ENCODE measurements around the gene NUB1. TPM values are rescaled to one million over a fixed set of nuclear protein-coding genes. Genes with fewer than 3 reads are reported as not detected.
A peak's percentile ranks its signal among the peaks of the same experiment; 100 is the strongest.

The NUB1 gene
- total RNA-seq, 4 donors from 2014 or later: 45.9 to 59.1 (median 53.0) TPM

DNA sequence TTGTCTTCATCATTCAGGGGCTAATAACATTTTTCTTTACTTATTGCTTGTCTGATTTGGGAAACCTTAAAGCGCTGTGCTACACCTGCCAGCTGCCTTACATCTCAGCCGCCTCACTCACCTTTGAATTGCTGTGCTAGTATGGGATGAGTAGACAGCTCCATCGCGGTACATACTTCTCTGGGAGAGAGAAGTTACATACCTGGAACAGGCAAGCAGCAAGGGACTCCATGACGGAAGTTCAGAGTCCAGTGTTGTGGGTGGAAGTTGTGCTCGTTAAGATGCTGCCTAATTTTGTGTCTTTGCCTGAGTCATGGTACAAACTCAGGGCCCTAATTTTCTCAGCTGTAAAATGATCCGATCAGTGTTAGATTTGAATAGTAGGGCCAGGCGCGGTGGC lies 1.9 kb downstream of the NUB1 start:
- 87% methylated on average over 9 of the region's 9 CpGs for WGBS
- peaks cover 18 to 39% (median 26%) of the 10 kb centered on the region in 4 donors for H3K4me1 ChIP-seq
- peak; percentile 42 for DNase-seq (ENCODE audit: extremely low spot score)
- H3K9me3 ChIP-seq: no peaks in the 10 kb centered on the region
- H3K4me3 ChIP-seq: no peak overlapping the region
- intact Hi-C loops (cut with DNase I): no loop called here
- H3K27me3 ChIP-seq: no peaks in the 10 kb centered on the region
- H3K27ac ChIP-seq (replicated peaks in 1 of 4): no peak overlapping the region
- TF ChIP-seq POLR2AphosphoS5 (IDR thresholded peaks at IDR 0.05): no peak
- no peak for TF ChIP-seq EP300 (IDR thresholded peaks at IDR 0.05)
- TF ChIP-seq, protein P1, sequence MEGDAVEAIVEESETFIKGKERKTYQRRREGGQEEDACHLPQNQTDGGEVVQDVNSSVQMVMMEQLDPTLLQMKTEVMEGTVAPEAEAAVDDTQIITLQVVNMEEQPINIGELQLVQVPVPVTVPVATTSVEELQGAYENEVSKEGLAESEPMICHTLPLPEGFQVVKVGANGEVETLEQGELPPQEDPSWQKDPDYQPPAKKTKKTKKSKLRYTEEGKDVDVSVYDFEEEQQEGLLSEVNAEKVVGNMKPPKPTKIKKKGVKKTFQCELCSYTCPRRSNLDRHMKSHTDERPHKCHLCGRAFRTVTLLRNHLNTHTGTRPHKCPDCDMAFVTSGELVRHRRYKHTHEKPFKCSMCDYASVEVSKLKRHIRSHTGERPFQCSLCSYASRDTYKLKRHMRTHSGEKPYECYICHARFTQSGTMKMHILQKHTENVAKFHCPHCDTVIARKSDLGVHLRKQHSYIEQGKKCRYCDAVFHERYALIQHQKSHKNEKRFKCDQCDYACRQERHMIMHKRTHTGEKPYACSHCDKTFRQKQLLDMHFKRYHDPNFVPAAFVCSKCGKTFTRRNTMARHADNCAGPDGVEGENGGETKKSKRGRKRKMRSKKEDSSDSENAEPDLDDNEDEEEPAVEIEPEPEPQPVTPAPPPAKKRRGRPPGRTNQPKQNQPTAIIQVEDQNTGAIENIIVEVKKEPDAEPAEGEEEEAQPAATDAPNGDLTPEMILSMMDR (IDR thresholded peaks at IDR 0.05): no peak
- no peak for TF ChIP-seq POLR2A (IDR thresholded peaks at IDR 0.05; ENCODE audit: low read depth)
- peaks cover 4 to 39% (median 31%) of the 10 kb centered on the region in 4 donors for H3K36me3 ChIP-seq

DNA sequence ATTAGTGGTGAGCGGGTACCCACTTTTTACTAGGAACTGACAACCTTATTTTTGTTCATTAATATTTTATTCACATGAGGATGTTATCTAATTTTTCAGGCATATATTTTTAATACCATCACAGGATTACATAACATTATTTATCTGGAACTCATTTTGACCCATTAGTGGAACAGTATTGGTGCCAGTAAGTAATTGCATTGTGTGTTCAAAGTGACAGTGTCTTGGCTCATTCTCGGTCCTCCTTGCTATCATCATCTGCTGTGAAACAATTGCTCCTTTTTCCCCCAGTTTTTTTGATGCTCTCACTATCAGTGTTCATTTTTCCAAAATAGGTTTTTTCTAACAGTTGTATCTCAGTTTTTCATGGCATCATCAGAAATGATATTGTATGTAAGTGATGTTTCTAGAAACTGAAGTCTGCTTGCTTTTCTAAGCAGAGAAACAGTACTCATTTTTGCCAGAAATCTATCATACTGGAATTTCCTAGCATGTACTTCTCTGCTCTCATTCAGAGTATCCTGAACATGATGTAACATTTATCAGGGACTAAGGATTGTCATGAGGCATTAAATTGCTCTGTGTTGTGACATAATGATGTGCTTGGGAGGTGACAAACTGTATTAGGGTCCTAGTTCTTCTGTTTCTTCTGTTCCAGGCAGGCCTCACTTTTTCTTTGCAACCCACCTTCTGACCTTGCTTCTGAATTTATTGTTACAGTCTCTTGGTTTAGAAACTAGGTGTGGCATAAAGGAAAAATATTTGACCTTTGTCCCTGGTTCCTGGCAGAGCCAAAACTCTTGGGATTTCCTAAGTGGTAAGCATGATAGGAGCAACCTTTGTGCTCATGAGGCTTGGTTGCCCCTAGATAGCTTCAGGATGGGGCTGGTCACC lies 4.2 kb downstream of the NUB1 start:
- H3K36me3 ChIP-seq: peaks cover 4 to 62% (median 47%) of the 10 kb centered on the region in 4 donors
- no peak overlapping the region for H3K27ac ChIP-seq (replicated peaks in 1 of 4)
- no peaks in the 10 kb centered on the region for H3K27me3 ChIP-seq
- TF ChIP-seq EP300 (IDR thresholded peaks at IDR 0.05): no peak
- no peak for TF ChIP-seq POLR2AphosphoS5 (IDR thresholded peaks at IDR 0.05)
- TF ChIP-seq, protein P1 (IDR thresholded peaks at IDR 0.05): no peak
- TF ChIP-seq POLR2A (IDR thresholded peaks at IDR 0.05; ENCODE audit: low read depth): no peak
- no peak overlapping the region for H3K4me3 ChIP-seq
- intact Hi-C loops (cut with DNase I): no loop called here
- peaks cover 31 to 50% (median 40%) of the 10 kb centered on the region in 4 donors for H3K4me1 ChIP-seq
- no peaks in the 10 kb centered on the region for H3K9me3 ChIP-seq
- 75% methylated on average over 2 of the region's 2 CpGs for WGBS
- no peak for DNase-seq (ENCODE audit: extremely low spot score)

DNA sequence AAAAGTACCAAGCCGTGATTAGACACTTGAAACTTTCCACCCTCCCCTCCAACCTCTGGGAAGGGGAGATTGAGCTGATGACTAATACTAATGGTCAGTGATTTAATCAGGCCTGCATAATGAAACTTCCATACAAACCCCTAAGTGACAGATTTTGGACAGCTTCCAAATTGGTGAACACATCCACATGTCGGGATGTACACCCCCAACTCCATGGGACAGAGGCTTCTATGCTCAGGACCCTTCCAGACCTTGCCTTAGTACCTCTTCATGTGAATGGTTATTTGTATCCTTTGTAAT lies 4.8 kb downstream of the NUB1 start:
- H3K9me3 ChIP-seq: no peaks in the 10 kb centered on the region
- DNase-seq (ENCODE audit: extremely low spot score): peak; percentile 31
- no peak overlapping the region for H3K4me3 ChIP-seq
- TF ChIP-seq POLR2AphosphoS5 (IDR thresholded peaks at IDR 0.05): no peak
- TF ChIP-seq, protein P1 (IDR thresholded peaks at IDR 0.05): no peak
- no peaks in the 10 kb centered on the region for H3K27me3 ChIP-seq
- peaks cover 6 to 68% (median 53%) of the 10 kb centered on the region in 4 donors for H3K36me3 ChIP-seq
- intact Hi-C loops (cut with DNase I): no loop called here
- H3K27ac ChIP-seq (replicated peaks in 1 of 4): no peak overlapping the region
- H3K4me1 ChIP-seq: peaks cover 26 to 46% (median 36%) of the 10 kb centered on the region in 4 donors
- 65% methylated on average over 2 of the region's 2 CpGs for WGBS

DNA sequence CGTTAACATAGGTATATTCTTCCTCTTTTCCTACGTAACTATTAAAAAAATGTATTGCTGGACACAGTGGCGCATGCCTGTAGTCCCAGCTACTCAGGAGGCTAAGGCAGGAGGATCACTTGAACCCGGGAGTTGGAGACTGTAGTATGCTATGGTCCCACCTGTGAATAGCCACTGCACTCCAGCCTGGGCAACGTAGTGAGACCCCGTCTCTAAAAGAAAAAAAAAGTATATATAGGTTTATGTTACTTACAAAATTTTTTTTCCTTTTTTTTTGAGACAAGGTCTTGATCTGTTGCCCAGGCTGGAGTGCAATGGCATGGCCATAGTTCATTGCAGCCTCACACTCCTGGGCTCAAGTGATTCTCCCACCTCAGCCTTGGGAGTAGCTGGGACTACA lies 5.6 kb downstream of the NUB1 start:
- intact Hi-C loops (cut with DNase I): no loop called here
- peaks cover 13 to 76% (median 61%) of the 10 kb centered on the region in 4 donors for H3K36me3 ChIP-seq
- 91% methylated on average over 6 of the region's 6 CpGs for WGBS
- TF ChIP-seq POLR2AphosphoS5 (IDR thresholded peaks at IDR 0.05) (no peak), EP300 (IDR thresholded peaks at IDR 0.05) (no peak), POLR2A (IDR thresholded peaks at IDR 0.05; ENCODE audit: low read depth) (no peak)
- TF ChIP-seq, protein P1 (IDR thresholded peaks at IDR 0.05): no peak
- DNase-seq (ENCODE audit: extremely low spot score): peak; percentile 70
- H3K27me3 ChIP-seq: no peaks in the 10 kb centered on the region
- no peak overlapping the region for H3K4me3 ChIP-seq
- H3K4me1 ChIP-seq: peaks cover 26 to 46% (median 36%) of the 10 kb centered on the region in 4 donors
- H3K27ac ChIP-seq (replicated peaks in 1 of 4): no peak overlapping the region
- H3K9me3 ChIP-seq: no peaks in the 10 kb centered on the region
